ENCODE data around the gene STK32B.
"Not testable (repeated sequence)": the region's sequence is repeated elsewhere in the genome, so short reads cannot be mapped to it uniquely, and the experiment has no call there.

STK32B gene

DNA sequence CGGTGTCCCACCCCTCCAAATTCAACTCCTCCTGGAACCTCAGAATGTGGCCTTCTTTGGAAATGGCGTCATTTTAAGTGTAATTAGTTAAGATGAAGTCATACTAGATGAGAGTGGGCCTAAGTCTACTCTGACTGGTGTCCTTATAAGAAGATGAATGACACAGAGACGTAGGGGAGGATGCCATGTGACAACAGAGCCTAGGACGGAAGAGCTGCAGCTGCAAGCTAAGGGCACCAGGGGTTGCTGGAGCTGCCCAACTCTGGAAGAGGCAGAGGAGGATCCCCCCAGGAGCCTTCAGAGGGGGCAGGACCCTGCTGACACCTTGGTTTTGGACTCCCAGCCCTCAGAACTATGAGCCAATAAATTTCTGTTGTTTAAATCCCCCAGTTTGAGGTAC lies 115.1 kb downstream of the STK32B start:
- no peak for TF ChIP-seq EZH2phosphoT487 (IDR thresholded peaks at IDR 0.05; ENCODE audit: borderline replicate concordance)
- TF ChIP-seq, protein P1, sequence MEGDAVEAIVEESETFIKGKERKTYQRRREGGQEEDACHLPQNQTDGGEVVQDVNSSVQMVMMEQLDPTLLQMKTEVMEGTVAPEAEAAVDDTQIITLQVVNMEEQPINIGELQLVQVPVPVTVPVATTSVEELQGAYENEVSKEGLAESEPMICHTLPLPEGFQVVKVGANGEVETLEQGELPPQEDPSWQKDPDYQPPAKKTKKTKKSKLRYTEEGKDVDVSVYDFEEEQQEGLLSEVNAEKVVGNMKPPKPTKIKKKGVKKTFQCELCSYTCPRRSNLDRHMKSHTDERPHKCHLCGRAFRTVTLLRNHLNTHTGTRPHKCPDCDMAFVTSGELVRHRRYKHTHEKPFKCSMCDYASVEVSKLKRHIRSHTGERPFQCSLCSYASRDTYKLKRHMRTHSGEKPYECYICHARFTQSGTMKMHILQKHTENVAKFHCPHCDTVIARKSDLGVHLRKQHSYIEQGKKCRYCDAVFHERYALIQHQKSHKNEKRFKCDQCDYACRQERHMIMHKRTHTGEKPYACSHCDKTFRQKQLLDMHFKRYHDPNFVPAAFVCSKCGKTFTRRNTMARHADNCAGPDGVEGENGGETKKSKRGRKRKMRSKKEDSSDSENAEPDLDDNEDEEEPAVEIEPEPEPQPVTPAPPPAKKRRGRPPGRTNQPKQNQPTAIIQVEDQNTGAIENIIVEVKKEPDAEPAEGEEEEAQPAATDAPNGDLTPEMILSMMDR (conservative IDR thresholded peaks at IDR 0.05; ENCODE audit: low read length) = no peak
- H3K4me2 ChIP-seq (ENCODE audit: low read depth, low read length, poor library complexity, severe bottlenecking) = no peak overlapping the region
- H3K79me2 ChIP-seq (ENCODE audit: insufficient read depth, low read length) = no peaks in the 10 kb centered on the region
- peaks cover 4% of the 10 kb centered on the region; the same call in 1 of the 2 replicates for H3K9me3 ChIP-seq (ENCODE audit: insufficient read depth, low read depth, low read length)
- no peaks in the 10 kb centered on the region for H3F3A ChIP-seq (ENCODE audit: low read depth)
- no peaks in the 10 kb centered on the region for H3K27me3 ChIP-seq (ENCODE audit: insufficient read depth, low read length, poor library complexity, severe bottlenecking)
- no peaks in the 10 kb centered on the region for H3K9me2 ChIP-seq (replicated peaks; ENCODE audit: low read depth, low read length)
- no peak overlapping the region for H3K4me3 ChIP-seq (ENCODE audit: low read length, poor library complexity, severe bottlenecking)
- no peak overlapping the region for H2AFZ ChIP-seq (ENCODE audit: low read length)
- no peak overlapping the region for H3K9ac ChIP-seq (ENCODE audit: low read depth, low read length, poor library complexity, severe bottlenecking)
- no peaks in the 10 kb centered on the region for H3K36me3 ChIP-seq (ENCODE audit: insufficient read depth, low read length)
- H4K20me1 ChIP-seq (ENCODE audit: insufficient read depth, low read length, poor library complexity, severe bottlenecking) = no peaks in the 10 kb centered on the region
- H3K4me1 ChIP-seq (ENCODE audit: insufficient read depth, low read length, poor library complexity, severe bottlenecking) = no peaks in the 10 kb centered on the region

DNA sequence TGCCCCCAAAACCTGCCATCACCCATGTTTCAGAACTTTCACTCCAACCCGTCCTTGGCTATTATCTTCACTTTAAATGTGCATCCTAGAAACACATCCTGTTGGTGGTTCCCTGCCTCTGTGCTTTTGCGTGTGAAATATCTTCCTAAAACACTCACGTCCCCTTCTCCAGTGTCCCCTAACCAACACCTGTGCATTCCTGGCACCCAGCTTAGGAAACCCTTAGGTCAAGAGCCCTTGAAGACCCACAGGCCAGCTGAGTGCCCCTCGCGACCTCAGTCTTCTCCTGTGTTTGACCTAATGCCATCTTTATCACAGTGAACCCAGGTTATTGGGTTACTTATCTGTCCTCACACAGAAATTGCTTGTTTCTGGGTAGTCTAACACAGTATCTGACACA lies 117.6 kb downstream of the STK32B start:
- TF ChIP-seq, protein P1 (conservative IDR thresholded peaks at IDR 0.05; ENCODE audit: low read length) = no peak
- no peak for TF ChIP-seq EZH2phosphoT487 (IDR thresholded peaks at IDR 0.05; ENCODE audit: borderline replicate concordance)
- no peaks in the 10 kb centered on the region for H3F3A ChIP-seq (ENCODE audit: low read depth)
- H3K79me2 ChIP-seq (ENCODE audit: insufficient read depth, low read length) = no peaks in the 10 kb centered on the region

DNA sequence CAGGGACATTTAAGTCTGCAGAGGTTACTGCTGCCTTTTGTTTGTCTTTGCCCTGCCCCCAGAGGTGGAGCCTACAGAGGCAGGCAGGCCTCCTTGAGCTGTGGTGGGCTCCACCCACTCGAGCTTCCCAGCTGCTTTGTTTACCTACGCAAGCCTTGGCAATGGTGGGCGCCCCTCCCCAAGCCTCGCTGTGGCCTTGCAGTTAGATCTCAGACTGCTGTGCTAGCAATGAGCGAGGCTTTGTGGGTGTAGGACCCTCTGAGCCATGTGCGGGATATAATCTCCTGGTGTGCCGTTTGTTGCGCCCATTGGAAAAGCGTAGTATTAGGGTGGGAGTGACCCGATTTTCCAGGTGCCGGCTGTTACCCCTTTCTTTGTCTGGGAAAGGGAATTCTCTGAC lies 124.6 kb downstream of the STK32B start:
- H4K20me1 ChIP-seq (ENCODE audit: insufficient read depth, low read length, poor library complexity, severe bottlenecking); H2AFZ ChIP-seq (ENCODE audit: low read length); H3F3A ChIP-seq (ENCODE audit: low read depth); H3K9me2 ChIP-seq (replicated peaks; ENCODE audit: low read depth, low read length); H3K27me3 ChIP-seq (ENCODE audit: insufficient read depth, low read length, poor library complexity, severe bottlenecking); H3K9ac ChIP-seq (ENCODE audit: low read depth, low read length, poor library complexity, severe bottlenecking); H3K79me2 ChIP-seq (ENCODE audit: insufficient read depth, low read length); H3K36me3 ChIP-seq (ENCODE audit: insufficient read depth, low read length); H3K4me3 ChIP-seq (ENCODE audit: low read length, poor library complexity, severe bottlenecking); H3K9me3 ChIP-seq (ENCODE audit: insufficient read depth, low read depth, low read length); H3K4me2 ChIP-seq (ENCODE audit: low read depth, low read length, poor library complexity, severe bottlenecking); H3K4me1 ChIP-seq (ENCODE audit: insufficient read depth, low read length, poor library complexity, severe bottlenecking): not testable (repeated sequence)

More for the DNA sequence above, 117.6 kb downstream of the STK32B start:
- Histone ChIP-seq H3K9me3 (ENCODE audit: insufficient read depth, low read depth, low read length) (no peaks in the 10 kb centered on the region; the same call in 1 of the 2 replicates), H3K4me3 (ENCODE audit: low read length, poor library complexity, severe bottlenecking) (no peak overlapping the region), H4K20me1 (ENCODE audit: insufficient read depth, low read length, poor library complexity, severe bottlenecking) (no peaks in the 10 kb centered on the region), H3K9ac (ENCODE audit: low read depth, low read length, poor library complexity, severe bottlenecking) (no peak overlapping the region), H3K36me3 (ENCODE audit: insufficient read depth, low read length) (no peaks in the 10 kb centered on the region), H3K4me1 (ENCODE audit: insufficient read depth, low read length, poor library complexity, severe bottlenecking) (no peaks in the 10 kb centered on the region), H2AFZ (ENCODE audit: low read length) (no peak overlapping the region), H3K4me2 (ENCODE audit: low read depth, low read length, poor library complexity, severe bottlenecking) (no peak overlapping the region), H3K9me2 (replicated peaks; ENCODE audit: low read depth, low read length) (no peaks in the 10 kb centered on the region), H3K27me3 (ENCODE audit: insufficient read depth, low read length, poor library complexity, severe bottlenecking) (no peaks in the 10 kb centered on the region)

DNA sequence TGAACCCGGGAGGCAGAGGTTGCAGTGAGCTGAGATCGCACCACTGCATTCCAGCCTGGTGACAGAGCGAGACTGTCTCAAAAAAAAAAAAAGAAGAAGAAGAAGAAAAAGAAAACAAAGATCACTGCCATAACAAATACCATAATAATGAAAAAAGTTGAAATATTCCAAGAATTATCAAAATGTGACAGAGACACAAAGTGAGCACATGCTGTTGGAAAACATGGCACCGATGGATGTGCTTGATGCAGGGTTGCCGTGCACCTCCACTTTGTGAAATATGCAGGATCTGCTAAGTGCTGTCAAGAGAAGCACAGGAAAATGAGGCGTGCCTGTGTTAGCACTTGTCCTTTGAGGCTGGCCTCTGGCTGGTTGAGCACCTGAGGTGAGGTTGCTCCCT lies 133.3 kb downstream of the STK32B start:
- H3K9me2 ChIP-seq (replicated peaks; ENCODE audit: low read depth, low read length) = no peaks in the 10 kb centered on the region
- H3K36me3 ChIP-seq (ENCODE audit: insufficient read depth, low read length) = no peaks in the 10 kb centered on the region
- H3K79me2 ChIP-seq (ENCODE audit: insufficient read depth, low read length) = no peaks in the 10 kb centered on the region
- no peaks in the 10 kb centered on the region; the same call in 1 of the 2 replicates for H3K9me3 ChIP-seq (ENCODE audit: insufficient read depth, low read depth, low read length)
- no peak overlapping the region for H2AFZ ChIP-seq (ENCODE audit: low read length)
- H3K4me1 ChIP-seq (ENCODE audit: insufficient read depth, low read length, poor library complexity, severe bottlenecking) = no peaks in the 10 kb centered on the region
- no peaks in the 10 kb centered on the region for H4K20me1 ChIP-seq (ENCODE audit: insufficient read depth, low read length, poor library complexity, severe bottlenecking)
- TF ChIP-seq, protein P1 (conservative IDR thresholded peaks at IDR 0.05; ENCODE audit: low read length) = no peak
- TF ChIP-seq EZH2phosphoT487 (IDR thresholded peaks at IDR 0.05; ENCODE audit: borderline replicate concordance) = no peak
- H3K4me3 ChIP-seq (ENCODE audit: low read length, poor library complexity, severe bottlenecking) = no peak overlapping the region
- H3K4me2 ChIP-seq (ENCODE audit: low read depth, low read length, poor library complexity, severe bottlenecking) = no peak overlapping the region
- H3K27me3 ChIP-seq (ENCODE audit: insufficient read depth, low read length, poor library complexity, severe bottlenecking) = no peaks in the 10 kb centered on the region
- no peaks in the 10 kb centered on the region for H3F3A ChIP-seq (ENCODE audit: low read depth)
- H3K9ac ChIP-seq (ENCODE audit: low read depth, low read length, poor library complexity, severe bottlenecking) = no peak overlapping the region

All from Loucy (cell line).